PC-3 (cell line): ENCODE results near the gene UPK1A. TPM values are rescaled to one million over a fixed set of nuclear protein-coding genes. Genes with fewer than 3 reads are reported as not detected.

ENCODE experiments used
- ATAC-seq: fragments of 200-7000 bp; cut with Tn5 transposase; 2 replicates; pipeline ENCODE4 v1.9.1; 2020; ENCODE audit warnings: mild to moderate bottlenecking, moderate library complexity
- BruUV-seq: library from RNA; stranded (reverse); fragments of 400-500 nt; replicated peaks from 2 replicates; lab custom pipeline; 2021; lab: Mats Ljungman, UMichigan
- CTCF ChIA-PET: fragments of 300-600 bp; sonication (Branson Sonifier 250); formaldehyde crosslinking; loops from one replicate; lab custom pipeline; 2022; ENCODE audit warnings: antibody characterized with exemption; lab: Charles Lee
- POLR2A ChIA-PET: fragments of 300-600 bp; sonication (Branson Sonifier 250); formaldehyde crosslinking; loops from one replicate; lab custom pipeline; 2022; ENCODE audit warnings: antibody characterized with exemption; ENCODE audit not compliant: unreplicated experiment; lab: Charles Lee
- DNase-seq: peaks from one replicate; pipeline ENCODE4 v3.0.0-alpha.2; 2015
- H2AFZ ChIP-seq: fragments of 300-600 bp; sonication (generic); 2 replicates; pipeline ENCODE4 v1.6.0; 2016; ENCODE audit warnings: antibody characterized with exemption, low read length
- H3F3A ChIP-seq: fragments of 300-600 bp; sonication (generic); one replicate; pipeline ENCODE4 v1.6.0; 2017; ENCODE audit warnings: antibody characterized with exemption, low read length, control low read depth, mild to moderate bottlenecking; ENCODE audit not compliant: unreplicated experiment
- H3K27ac ChIP-seq: fragments of 300-600 bp; sonication (generic); 2 replicates; pipeline ENCODE4 v1.5.1; 2016; ENCODE audit warnings: mild to moderate bottlenecking, low read length
- H3K27me3 ChIP-seq: fragments of 300-600 bp; sonication (generic); 2 replicates; pipeline ENCODE4 v1.6.1; 2016; ENCODE audit warnings: low read length, mixed read lengths
- H3K36me3 ChIP-seq: fragments of 300-600 bp; sonication (generic); 2 replicates; pipeline ENCODE4 v1.6.1; 2016; ENCODE audit warnings: low read depth, mixed run types, low read length, mixed read lengths
- H3K4me1 ChIP-seq: fragments of 300-600 bp; sonication (generic); 2 replicates; pipeline ENCODE4 v1.5.1; 2016; ENCODE audit warnings: low read length; ENCODE audit not compliant: insufficient read depth
- H3K4me2 ChIP-seq: fragments of 300-600 bp; sonication (generic); 2 replicates; pipeline ENCODE4 v1.6.0; 2016; ENCODE audit warnings: low read length
- H3K4me3 ChIP-seq: fragments of 300-600 bp; sonication (generic); 2 replicates; pipeline ENCODE4 v1.5.1; 2016; ENCODE audit warnings: mild to moderate bottlenecking, low read length, mixed read lengths
- H3K79me2 ChIP-seq: fragments of 300-600 bp; sonication (generic); 2 replicates; pipeline ENCODE4 v1.6.1; 2017; ENCODE audit warnings: low read length, mixed read lengths
- H3K9ac ChIP-seq: fragments of 300-600 bp; sonication (generic); 2 replicates; pipeline ENCODE4 v1.6.0; 2016; ENCODE audit warnings: mild to moderate bottlenecking, low read length
- H3K9me2 ChIP-seq: fragments of 300-600 bp; sonication (generic); replicated peaks from 2 replicates; pipeline ENCODE4 v1.6.1; 2016; ENCODE audit warnings: mixed run types, low read length, mixed read lengths
- H3K9me3 ChIP-seq: fragments of 300-600 bp; sonication (generic); 2 replicates; pipeline ENCODE4 v1.6.1; 2016; ENCODE audit warnings: low read length, mixed read lengths
- H4K20me1 ChIP-seq: fragments of 300-600 bp; sonication (generic); 2 replicates; pipeline ENCODE4 v1.6.1; 2016; ENCODE audit warnings: low read length, mixed read lengths
- EZH2 ChIP-seq: fragments of 300-600 bp; sonication (generic); IDR thresholded peaks from one replicate; pipeline ENCODE4 v1.6.1; 2017; ENCODE audit warnings: antibody characterized with exemption, mild to moderate bottlenecking, low read length; ENCODE audit not compliant: unreplicated experiment
- EZH2phosphoT487 ChIP-seq: fragments of 300-600 bp; sonication (generic); IDR thresholded peaks from 2 replicates; pipeline ENCODE4 v1.6.1; 2018; ENCODE audit warnings: mild to moderate bottlenecking, antibody characterized with exemption, low read length, borderline replicate concordance
- intact Hi-C: fragments of 100-400 bp; cut with micrococcal nuclease; formaldehyde crosslinking; loops from 2 replicates; pipeline ENCODE4 v1.9.0; 2023
- total RNA-seq: library from RNA; depleted of rRNA; stranded (reverse); fragments of >200 nt; gene quantifications from 2 replicates; pipeline ENCODE4 v1.2.3, GENCODE V29; 2014
- TF ChIP-seq, protein P1 (sequence below): fragments of 300-600 bp; sonication (generic); conservative IDR thresholded peaks from 2 replicates; pipeline ENCODE4 v1.5.1; 2017; ENCODE audit warnings: antibody characterized with exemption, low read depth, mild to moderate bottlenecking, low read length

Gene UPK1A
- total RNA-seq, 1 experiment from 2014 or later = not detected

DNA sequence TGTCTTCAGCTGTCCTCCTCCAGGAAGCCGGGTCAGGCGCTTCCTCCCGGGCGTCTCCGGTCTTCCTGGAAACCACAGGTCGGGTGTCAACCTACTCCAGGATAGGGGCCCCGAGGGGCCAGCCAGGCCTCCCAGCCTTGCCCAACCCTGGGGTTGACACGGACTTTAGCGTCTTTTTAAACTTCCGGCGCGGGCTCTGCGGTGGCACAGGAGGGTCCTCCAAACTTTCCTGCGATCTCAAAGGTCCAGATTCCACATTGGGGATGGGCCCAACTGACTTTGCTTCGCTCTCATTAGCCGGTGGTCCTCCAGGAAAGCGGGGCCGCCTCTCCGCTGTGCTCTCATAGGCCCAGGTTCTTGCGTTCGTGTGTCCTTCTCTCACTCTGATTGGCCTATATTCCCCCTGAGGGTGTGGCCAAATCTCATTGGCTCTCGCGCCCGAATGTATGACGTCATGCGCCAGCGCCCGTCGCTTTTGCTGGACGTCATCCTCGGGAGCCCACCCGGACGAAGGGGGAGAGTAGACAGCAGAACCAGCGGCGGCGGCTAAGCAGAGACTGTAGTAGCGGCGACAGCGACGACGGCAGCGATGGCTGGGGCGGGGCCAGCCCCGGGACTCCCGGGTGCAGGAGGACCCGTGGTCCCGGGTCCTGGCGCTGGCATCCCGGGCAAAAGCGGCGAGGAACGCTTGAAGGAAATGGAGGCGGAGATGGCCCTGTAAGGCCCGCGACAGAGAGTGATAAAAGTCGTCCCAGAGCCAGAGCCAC, 37.6 kb upstream of the UPK1A start, which contains the start of gene RBM42:
Gene RBM42 (plus strand): TSS at position 472 of the 767 bp plus-strand sequence. CDS start 118 bp downstream, at position 590.
- CTCF ChIA-PET = no interaction called here
- intact Hi-C loops = no loop called here

GRCh38 chr19:35629332-35629633, 37.0 kb upstream of the UPK1A start:
- Histone ChIP-seq H3K9ac (peak overlapping the region; percentile 96), H3K4me3 (peak overlapping the region; percentile 98), H3K4me1 (peaks cover 4% of the 10 kb centered on the region; the same call in 1 of the 2 replicates), H3K36me3 (peaks cover 6% of the 10 kb centered on the region; the same call in 1 of the 2 replicates), H3K27me3 (no peaks in the 10 kb centered on the region), H3F3A (no peaks in the 10 kb centered on the region), H3K79me2 (peaks cover 10% of the 10 kb centered on the region), H3K27ac (peak overlapping the region; percentile 31; the same call in 1 of the 2 replicates), H2AFZ (peak overlapping the region; percentile 95), H3K9me3 (no peaks in the 10 kb centered on the region), H3K9me2 (no peaks in the 10 kb centered on the region), H3K4me2 (peak overlapping the region; percentile 96), H4K20me1 (no peaks in the 10 kb centered on the region)
- TF ChIP-seq EZH2phosphoT487 (no peak), EZH2 (no peak)
- TF ChIP-seq, protein P1, sequence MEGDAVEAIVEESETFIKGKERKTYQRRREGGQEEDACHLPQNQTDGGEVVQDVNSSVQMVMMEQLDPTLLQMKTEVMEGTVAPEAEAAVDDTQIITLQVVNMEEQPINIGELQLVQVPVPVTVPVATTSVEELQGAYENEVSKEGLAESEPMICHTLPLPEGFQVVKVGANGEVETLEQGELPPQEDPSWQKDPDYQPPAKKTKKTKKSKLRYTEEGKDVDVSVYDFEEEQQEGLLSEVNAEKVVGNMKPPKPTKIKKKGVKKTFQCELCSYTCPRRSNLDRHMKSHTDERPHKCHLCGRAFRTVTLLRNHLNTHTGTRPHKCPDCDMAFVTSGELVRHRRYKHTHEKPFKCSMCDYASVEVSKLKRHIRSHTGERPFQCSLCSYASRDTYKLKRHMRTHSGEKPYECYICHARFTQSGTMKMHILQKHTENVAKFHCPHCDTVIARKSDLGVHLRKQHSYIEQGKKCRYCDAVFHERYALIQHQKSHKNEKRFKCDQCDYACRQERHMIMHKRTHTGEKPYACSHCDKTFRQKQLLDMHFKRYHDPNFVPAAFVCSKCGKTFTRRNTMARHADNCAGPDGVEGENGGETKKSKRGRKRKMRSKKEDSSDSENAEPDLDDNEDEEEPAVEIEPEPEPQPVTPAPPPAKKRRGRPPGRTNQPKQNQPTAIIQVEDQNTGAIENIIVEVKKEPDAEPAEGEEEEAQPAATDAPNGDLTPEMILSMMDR = no peak
- ATAC-seq (no peak), DNase-seq (no peak)
- CTCF ChIA-PET = no interaction called here
- intact Hi-C loops = no loop called here
- POLR2A ChIA-PET = no interaction called here
- TSS peak; percentile 78 for BruUV-seq

More for the DNA sequence above, 37.6 kb upstream of the UPK1A start, which contains the start of gene RBM42:
- Histone ChIP-seq H3K9me2 (no peaks in the 10 kb centered on the region), H3K27ac (peak within 1 kb of the TSS; percentile 58), H3K9me3 (no peaks in the 10 kb centered on the region), H3K36me3 (peaks cover 6% of the 10 kb centered on the region; the same call in 1 of the 2 replicates), H4K20me1 (no peaks in the 10 kb centered on the region), H3K4me2 (peak within 1 kb of the TSS; percentile 96), H3K9ac (peak within 1 kb of the TSS; percentile 96), H3K27me3 (no peaks in the 10 kb centered on the region), H3K79me2 (peaks cover 10% of the 10 kb centered on the region), H3F3A (no peaks in the 10 kb centered on the region), H3K4me3 (peak within 1 kb of the TSS; percentile 98), H3K4me1 (peaks cover 4% of the 10 kb centered on the region; the same call in 1 of the 2 replicates), H2AFZ (peak within 1 kb of the TSS; percentile 95)
- DNase-seq = peak; percentile 97
- peak; percentile 100 for ATAC-seq
- TF ChIP-seq EZH2phosphoT487 (no peak), EZH2 (no peak)
- TF ChIP-seq, protein P1 = no peak
- no TSS peak for BruUV-seq
- POLR2A ChIA-PET = no interaction called here
